Lung (tissue), 12 donors: Measurements from ENCODE around the gene ETFB. TPM values are rescaled to one million over a fixed set of nuclear protein-coding genes. Genes with fewer than 3 reads are reported as not detected.

Source experiments
- ATAC-seq: fragments of 200-7000 bp; cut with Tn5 transposase; one replicate; pipeline ENCODE4 v1.9.1; 2020; ENCODE audit warnings: moderate number of reproducible peaks; ENCODE audit not compliant: insufficient read depth, low FRiP score
- DNase-seq, 3 donors: peaks; one replicate each; pipeline ENCODE4 v3.0.0-alpha.2; 2013 to 2017
- H3K27ac ChIP-seq, 2 donors: one replicate each; pipeline ENCODE4 v1.5.1; 2013; ENCODE audit warnings: mild to moderate bottlenecking in 2 of 2, moderate library complexity in 2 of 2, control low read depth in 1 of 2, inconsistent platforms in 1 of 2, low read depth in 1 of 2, low read length in 1 of 2
- H3K27me3 ChIP-seq, 3 donors: one replicate each; pipeline ENCODE4 v1.5.1; 2013; ENCODE audit warnings: low read length in 2 of 3; ENCODE audit not compliant: control insufficient read depth in 3 of 3, insufficient read depth in 3 of 3
- H3K36me3 ChIP-seq, 4 donors: one replicate each; pipeline ENCODE4 v1.5.1; 2013; ENCODE audit warnings: low read length in 4 of 4, mild to moderate bottlenecking in 1 of 4, moderate library complexity in 1 of 4; ENCODE audit not compliant: control insufficient read depth in 4 of 4, insufficient read depth in 4 of 4
- H3K4me1 ChIP-seq, 5 donors: one replicate each; pipeline ENCODE4 v1.5.1; 2013; ENCODE audit warnings: low read length in 5 of 5, mild to moderate bottlenecking in 2 of 5, moderate library complexity in 1 of 5; ENCODE audit not compliant: control insufficient read depth in 5 of 5, insufficient read depth in 5 of 5
- H3K4me3 ChIP-seq: one replicate; pipeline ENCODE4 v1.5.1; 2013; ENCODE audit warnings: mild to moderate bottlenecking, control low read depth, moderate library complexity
- H3K9ac ChIP-seq, 2 donors: one replicate each; pipeline ENCODE4 v1.5.1; 2013; ENCODE audit warnings: low read length in 2 of 2, control low read depth in 1 of 2; ENCODE audit not compliant: insufficient read depth in 1 of 2
- H3K9me3 ChIP-seq, 4 donors: one replicate each; pipeline ENCODE4 v1.5.1; 2013; ENCODE audit warnings: low read length in 3 of 4, mild to moderate bottlenecking in 1 of 4, moderate library complexity in 1 of 4; ENCODE audit not compliant: control insufficient read depth in 4 of 4, insufficient read depth in 3 of 4
- CTCF ChIP-seq: IDR thresholded peaks from 2 replicates; pipeline ENCODE4 v1.5.1; 2012; ENCODE audit warnings: mild to moderate bottlenecking; ENCODE audit errors: control extremely low read depth, extremely low read depth
- WGBS, 2 donors: extraction: QIAGEN DNeasy Blood & Tissue Kit; methylation state at CpG; one replicate each; pipeline ENCODE4 v1.1.7; 2013; 5-methylcytosine and 5-hydroxymethylcytosine counted together
- polyA plus RNA-seq, 2 donors: library from polyadenylated mRNA; stranded (reverse); fragments of 200-250 nt; gene quantifications; one replicate each; pipeline ENCODE4 v1.2.1, GENCODE V29; 2013
- total RNA-seq, 2 donors: library from RNA; depleted of rRNA in 1 of 2; stranded (reverse); fragments of >200 nt in 1 of 2; gene quantifications; one replicate each; pipeline ENCODE4 v1.2.1, GENCODE V29; 2014 to 2021
- donor health status: control.
- donor health status: control.
- donor health status: Bipolar disorder and iron deficiency.
- donor health status: healthy.
- donor health status: DM: yes; HTN: yes; CAD: no.

Gene ETFB
- total and polyA plus RNA-seq, 4 donors: 36.8 to 118 (median 103) TPM

DNA sequence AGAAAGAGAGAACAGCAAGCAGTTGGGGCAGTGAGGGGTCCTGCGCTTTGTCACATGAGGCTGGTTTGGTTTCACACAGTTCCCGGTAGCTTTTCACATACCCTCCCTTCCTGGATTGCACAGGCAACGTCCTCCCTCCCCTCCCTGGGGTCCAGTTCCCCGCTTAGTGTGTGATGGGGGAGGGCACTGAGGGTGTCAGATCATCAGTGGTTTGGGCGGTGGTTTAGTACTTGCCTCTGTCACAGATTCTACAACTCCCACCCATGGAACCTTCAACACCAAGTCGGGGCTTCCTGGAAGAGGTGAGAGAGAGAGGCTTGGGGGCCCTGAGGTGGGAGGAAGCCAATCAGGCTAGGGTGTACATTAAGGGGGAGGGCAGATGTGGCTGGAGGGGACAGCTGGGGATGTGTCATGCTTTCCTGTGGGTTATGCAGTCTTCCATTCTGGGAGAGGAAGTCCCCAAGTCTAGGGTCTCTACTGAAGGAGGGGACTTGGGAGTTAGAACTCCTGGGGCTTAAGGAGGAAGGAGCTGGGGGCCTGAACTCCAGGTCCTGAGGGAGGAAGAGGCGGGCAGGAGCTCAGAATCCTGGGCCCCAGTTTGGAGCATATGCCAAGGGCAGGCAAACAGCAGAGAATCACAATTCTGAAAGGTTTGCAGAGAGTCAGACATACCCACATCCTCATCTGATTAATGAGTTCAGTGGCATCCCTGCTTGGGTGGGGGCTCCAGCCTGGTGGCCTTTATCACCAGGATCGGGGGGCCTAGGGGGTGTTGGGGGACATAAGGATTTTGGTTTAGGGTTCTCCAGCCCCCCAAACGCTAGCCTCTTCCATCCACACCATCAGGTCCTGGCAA lies 6.7 kb upstream of the ETFB start, which contains the start of gene NKG7:
Gene NKG7, minus strand, starts transcription at position 6 of the 856 bp plus-strand sequence. CDS start 119 bp downstream, outside the sequence.
- WGBS, 2 donors: 22 to 40% methylated on average over 9 of the region's 9 CpGs
- DNase-seq: no peak
- Histone ChIP-seq H3K9ac (no peak within 1 kb of the TSS), H3K9me3 (no peaks in the 10 kb centered on the region), H3K27me3 (no peaks in the 10 kb centered on the region), H3K4me3 (no peak within 1 kb of the TSS), H3K4me1 (peaks cover 0 to 8% (median 0%) of the 10 kb centered on the region in 5 donors), H3K36me3 (no peaks in the 10 kb centered on the region), H3K27ac (peak within 1 kb of the TSS in 1 of 2 donors; percentile 0)
- no peak for ATAC-seq
- TF ChIP-seq CTCF: no peak

GRCh38 chr19:51372021-51372648 lies 5.9 kb upstream of the ETFB start:
- Histone ChIP-seq H3K4me3 (no peak overlapping the region), H3K36me3 (no peaks in the 10 kb centered on the region), H3K9ac (no peak overlapping the region), H3K4me1 (peaks cover 0 to 8% (median 0%) of the 10 kb centered on the region in 5 donors), H3K9me3 (no peaks in the 10 kb centered on the region), H3K27me3 (no peaks in the 10 kb centered on the region), H3K27ac (peak overlapping the region in 1 of 2 donors; percentile 0)
- no peak for DNase-seq
- ATAC-seq: no peak
- no peak for TF ChIP-seq CTCF
- 63 to 74% methylated on average over 18 of the region's 18 CpGs for WGBS, 2 donors

DNA sequence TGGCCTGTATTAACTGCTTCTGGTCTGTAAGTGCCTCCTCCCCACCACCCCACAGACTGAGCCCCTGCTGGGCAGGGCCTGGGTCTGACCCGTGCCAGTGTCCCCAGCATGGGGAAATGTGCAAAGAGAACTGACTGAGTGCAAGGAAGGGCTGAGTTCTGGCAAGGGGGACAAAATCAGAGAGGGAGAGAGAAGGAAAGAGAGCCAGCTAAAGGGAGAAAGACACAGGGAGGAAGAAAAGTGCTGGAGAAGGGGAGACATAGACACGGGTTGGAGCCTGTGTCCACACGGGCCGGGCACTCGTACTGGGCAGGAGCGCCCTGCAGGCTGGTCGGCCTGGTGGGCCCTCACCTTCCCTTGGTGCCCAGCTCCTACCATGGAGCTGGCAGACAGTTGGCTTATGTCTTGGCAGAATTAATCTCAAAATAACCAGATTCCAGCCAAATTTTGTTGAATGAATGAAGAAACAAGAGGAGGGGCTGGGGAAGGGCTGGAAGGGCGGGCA lies 5.0 kb upstream of the ETFB start:
- no peaks in the 10 kb centered on the region for H3K9me3 ChIP-seq
- no peak overlapping the region for H3K9ac ChIP-seq
- ATAC-seq (no peak), DNase-seq (no peak)
- peaks cover 0 to 13% (median 0%) of the 10 kb centered on the region in 5 donors for H3K4me1 ChIP-seq
- H3K27me3 ChIP-seq: no peaks in the 10 kb centered on the region
- H3K27ac ChIP-seq: no peak overlapping the region
- no peaks in the 10 kb centered on the region for H3K36me3 ChIP-seq
- 74 to 75% methylated on average over 8 of the region's 8 CpGs for whole genome bisulfite sequencing, 2 donors
- no peak overlapping the region for H3K4me3 ChIP-seq
- no peak for TF ChIP-seq CTCF
